Liver (tissue), 9 donors: ENCODE results near the gene RBMX. TPM values are rescaled to one million over a fixed set of nuclear protein-coding genes. Genes with fewer than 3 reads are reported as not detected.

ENCODE experiments used
- DNase-seq: peaks from one replicate; pipeline ENCODE4 v3.0.0-alpha.2; 2017; ENCODE audit warnings: low spot score
- H3K27ac ChIP-seq, 2 donors: one replicate each; pipeline ENCODE4 v1.7.0; 2013; ENCODE audit warnings: inconsistent platforms in 2 of 2, low read length in 2 of 2, control low read depth in 1 of 2, low read depth in 1 of 2, mild to moderate bottlenecking in 1 of 2
- H3K27me3 ChIP-seq, 4 donors: one replicate each; pipeline versions ENCODE4 v1.6.1 to v1.7.0; 2013; ENCODE audit warnings: low read length in 3 of 4, inconsistent platforms in 1 of 4, mild to moderate bottlenecking in 1 of 4, moderate library complexity in 1 of 4; ENCODE audit not compliant: control insufficient read depth in 4 of 4, insufficient read depth in 4 of 4
- H3K36me3 ChIP-seq, 4 donors: one replicate each; pipeline versions ENCODE4 v1.6.1 to v1.7.0; 2013; ENCODE audit warnings: low read length in 3 of 4, mild to moderate bottlenecking in 3 of 4, low read depth in 1 of 4, moderate library complexity in 1 of 4; ENCODE audit not compliant: control insufficient read depth in 4 of 4, insufficient read depth in 3 of 4
- H3K4me1 ChIP-seq, 4 donors: one replicate each; pipeline versions ENCODE4 v1.6.1 to v1.7.0; 2013; ENCODE audit warnings: low read length in 3 of 4, mild to moderate bottlenecking in 3 of 4, moderate library complexity in 1 of 4; ENCODE audit not compliant: control insufficient read depth in 4 of 4, insufficient read depth in 4 of 4
- H3K4me3 ChIP-seq, 3 donors: one replicate each; pipeline versions ENCODE4 v1.6.1 to v1.7.0; 2013; ENCODE audit warnings: low read length in 3 of 3, control low read depth in 1 of 3, low read depth in 1 of 3, mild to moderate bottlenecking in 1 of 3
- H3K9ac ChIP-seq, 2 donors: one replicate each; pipeline ENCODE4 v1.7.0; 2013; ENCODE audit warnings: low read length in 2 of 2, mild to moderate bottlenecking in 2 of 2, moderate library complexity in 2 of 2, control low read depth in 1 of 2, low read depth in 1 of 2
- H3K9me3 ChIP-seq, 4 donors: one replicate each; pipeline versions ENCODE4 v1.6.1 to v1.7.0; 2013; ENCODE audit warnings: low read length in 3 of 4; ENCODE audit not compliant: control insufficient read depth in 4 of 4
- EGR1 ChIP-seq, 2 donors: IDR thresholded peaks; 2 replicates each; pipeline ENCODE4 v1.6.1; 2016 to 2018; ENCODE audit warnings: antibody characterized with exemption in 2 of 2, low read depth in 2 of 2
- FOXA1 ChIP-seq: IDR thresholded peaks from 2 replicates; pipeline ENCODE4 v1.6.1; 2016; ENCODE audit warnings: antibody characterized with exemption
- FOXA2 ChIP-seq: IDR thresholded peaks from 2 replicates; pipeline ENCODE4 v1.6.1; 2016; ENCODE audit warnings: antibody characterized with exemption
- GABPA ChIP-seq, 2 donors: IDR thresholded peaks in 1 of 2; conservative IDR thresholded peaks in 1 of 2; 2 replicates each; pipeline ENCODE4 v1.6.1; 2016; ENCODE audit warnings: antibody characterized with exemption in 2 of 2, mild to moderate bottlenecking in 1 of 2, moderate library complexity in 1 of 2
- HNF4A ChIP-seq, 2 donors: conservative IDR thresholded peaks; 2 replicates each; pipeline ENCODE4 v1.6.1; 2016; ENCODE audit warnings: antibody characterized with exemption in 2 of 2, mild to moderate bottlenecking in 2 of 2
- HNF4G ChIP-seq: IDR thresholded peaks from 2 replicates; pipeline ENCODE4 v1.6.1; 2016; ENCODE audit warnings: antibody characterized with exemption
- JUND ChIP-seq, 2 donors: IDR thresholded peaks; 2 replicates each; pipeline ENCODE4 v1.6.1; 2016; ENCODE audit warnings: antibody characterized with exemption in 2 of 2
- NR2F2 ChIP-seq: IDR thresholded peaks from 2 replicates; pipeline ENCODE4 v1.6.1; 2016; ENCODE audit warnings: antibody characterized with exemption
- RAD21 ChIP-seq, 2 donors: IDR thresholded peaks; 2 replicates each; pipeline ENCODE4 v1.6.1; 2016; ENCODE audit warnings: antibody characterized with exemption in 2 of 2, mild to moderate bottlenecking in 2 of 2
- RXRA ChIP-seq, 2 donors: IDR thresholded peaks; 2 replicates each; pipeline ENCODE4 v1.6.1; 2017 to 2018; ENCODE audit warnings: antibody characterized with exemption in 2 of 2, mild to moderate bottlenecking in 1 of 2
- SP1 ChIP-seq: IDR thresholded peaks from 2 replicates; pipeline ENCODE4 v1.6.1; 2018; ENCODE audit warnings: antibody characterized with exemption, mild to moderate bottlenecking
- TAF1 ChIP-seq: conservative IDR thresholded peaks from 2 replicates; pipeline ENCODE4 v1.6.1; 2016; ENCODE audit warnings: antibody characterized with exemption, mild to moderate bottlenecking
- YY1 ChIP-seq: IDR thresholded peaks from 2 replicates; pipeline ENCODE4 v1.6.1; 2016; ENCODE audit warnings: antibody characterized with exemption, mild to moderate bottlenecking
- WGBS: extraction: QIAGEN DNeasy Blood & Tissue Kit; methylation state at CpG from one replicate; pipeline ENCODE4 v1.1.7; 2013; 5-methylcytosine and 5-hydroxymethylcytosine counted together
- polyA plus RNA-seq, 2 donors: library from polyadenylated mRNA; stranded (reverse) in 1 of 2; unstranded in 1 of 2; fragments of 200-250 nt in 1 of 2; fragments of >200 nt in 1 of 2; fragmentation: Nextera tagmentation in 1 of 2; extraction: Ambion mirVana in 1 of 2; gene quantifications; one replicate each; pipeline versions ENCODE4 v1.2.1 to v1.2.3, GENCODE V29; 2013 to 2015
- total RNA-seq, 2 donors: library from RNA; depleted of rRNA; stranded (reverse); fragments of >200 nt; gene quantifications; one replicate each; pipeline ENCODE4 v1.2.3, GENCODE V29; 2014
- TF ChIP-seq, protein P1 (sequence below): IDR thresholded peaks from 2 replicates; pipeline ENCODE4 v1.6.1; 2016; ENCODE audit warnings: antibody characterized with exemption, mild to moderate bottlenecking
- TF ChIP-seq, protein P2 (sequence below): IDR thresholded peaks from 2 replicates; pipeline ENCODE4 v1.6.1; 2016; ENCODE audit warnings: antibody characterized with exemption
- TF ChIP-seq, protein P3 (sequence below): fragments of 150-350 bp; IDR thresholded peaks from 2 replicates; pipeline ENCODE4 v1.5.1; 2017; ENCODE audit warnings: improper control_type of control experiment, low read depth, low read length; ENCODE audit not compliant: missing input control
- TF ChIP-seq, protein P4 (sequence below): IDR thresholded peaks from 2 replicates; pipeline ENCODE4 v1.6.1; 2016; ENCODE audit warnings: antibody characterized with exemption
- TF ChIP-seq, protein P5 (sequence below): IDR thresholded peaks from 2 replicates; pipeline ENCODE4 v1.6.1; 2016; ENCODE audit warnings: antibody characterized with exemption
- donor health status: healthy.
- donor health status: healthy.
- donor health status: healthy.
- donor health status: healthy.
- donor health status: healthy.

The RBMX gene
- total and polyA plus RNA-seq, 4 donors = 29.3 to 93.6 (median 63.2) TPM

DNA sequence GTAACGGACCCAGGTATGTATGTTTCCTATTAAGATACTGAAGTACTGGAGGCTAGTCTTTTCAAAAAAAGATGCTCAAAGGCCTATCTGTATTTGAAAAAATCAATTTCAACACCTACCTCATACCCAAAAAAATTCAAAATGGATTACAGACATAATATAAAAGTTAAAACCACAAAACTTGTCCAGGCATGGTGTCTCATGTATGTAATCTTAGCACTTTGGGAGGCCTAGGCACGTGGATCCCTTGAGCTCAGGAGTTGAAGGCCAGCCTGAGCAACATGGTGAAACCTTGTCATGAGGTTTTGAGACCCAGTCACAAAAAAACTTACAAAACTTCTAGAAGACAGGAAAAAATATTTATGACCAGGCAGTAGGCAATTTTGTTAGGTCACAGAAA is 16.7 kb downstream of the RBMX start:
- TF ChIP-seq RXRA (IDR thresholded peaks at IDR 0.05) (no peak), YY1 (no peak), HNF4G (no peak), GABPA (IDR thresholded peaks at IDR 0.05 in 1 of 2, conservative IDR thresholded peaks at IDR 0.05 in 1 of 2) (no peak), FOXA2 (no peak), JUND (IDR thresholded peaks at IDR 0.05) (no peak), EGR1 (IDR thresholded peaks at IDR 0.05; ENCODE audit: low read depth in 2 of 2) (no peak), FOXA1 (no peak), SP1 (no peak), NR2F2 (no peak), RAD21 (IDR thresholded peaks at IDR 0.05) (no peak), TAF1 (no peak), HNF4A (conservative IDR thresholded peaks at IDR 0.05) (no peak)
- TF ChIP-seq, protein P1, sequence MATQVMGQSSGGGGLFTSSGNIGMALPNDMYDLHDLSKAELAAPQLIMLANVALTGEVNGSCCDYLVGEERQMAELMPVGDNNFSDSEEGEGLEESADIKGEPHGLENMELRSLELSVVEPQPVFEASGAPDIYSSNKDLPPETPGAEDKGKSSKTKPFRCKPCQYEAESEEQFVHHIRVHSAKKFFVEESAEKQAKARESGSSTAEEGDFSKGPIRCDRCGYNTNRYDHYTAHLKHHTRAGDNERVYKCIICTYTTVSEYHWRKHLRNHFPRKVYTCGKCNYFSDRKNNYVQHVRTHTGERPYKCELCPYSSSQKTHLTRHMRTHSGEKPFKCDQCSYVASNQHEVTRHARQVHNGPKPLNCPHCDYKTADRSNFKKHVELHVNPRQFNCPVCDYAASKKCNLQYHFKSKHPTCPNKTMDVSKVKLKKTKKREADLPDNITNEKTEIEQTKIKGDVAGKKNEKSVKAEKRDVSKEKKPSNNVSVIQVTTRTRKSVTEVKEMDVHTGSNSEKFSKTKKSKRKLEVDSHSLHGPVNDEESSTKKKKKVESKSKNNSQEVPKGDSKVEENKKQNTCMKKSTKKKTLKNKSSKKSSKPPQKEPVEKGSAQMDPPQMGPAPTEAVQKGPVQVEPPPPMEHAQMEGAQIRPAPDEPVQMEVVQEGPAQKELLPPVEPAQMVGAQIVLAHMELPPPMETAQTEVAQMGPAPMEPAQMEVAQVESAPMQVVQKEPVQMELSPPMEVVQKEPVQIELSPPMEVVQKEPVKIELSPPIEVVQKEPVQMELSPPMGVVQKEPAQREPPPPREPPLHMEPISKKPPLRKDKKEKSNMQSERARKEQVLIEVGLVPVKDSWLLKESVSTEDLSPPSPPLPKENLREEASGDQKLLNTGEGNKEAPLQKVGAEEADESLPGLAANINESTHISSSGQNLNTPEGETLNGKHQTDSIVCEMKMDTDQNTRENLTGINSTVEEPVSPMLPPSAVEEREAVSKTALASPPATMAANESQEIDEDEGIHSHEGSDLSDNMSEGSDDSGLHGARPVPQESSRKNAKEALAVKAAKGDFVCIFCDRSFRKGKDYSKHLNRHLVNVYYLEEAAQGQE = no peak
- TF ChIP-seq, protein P2, sequence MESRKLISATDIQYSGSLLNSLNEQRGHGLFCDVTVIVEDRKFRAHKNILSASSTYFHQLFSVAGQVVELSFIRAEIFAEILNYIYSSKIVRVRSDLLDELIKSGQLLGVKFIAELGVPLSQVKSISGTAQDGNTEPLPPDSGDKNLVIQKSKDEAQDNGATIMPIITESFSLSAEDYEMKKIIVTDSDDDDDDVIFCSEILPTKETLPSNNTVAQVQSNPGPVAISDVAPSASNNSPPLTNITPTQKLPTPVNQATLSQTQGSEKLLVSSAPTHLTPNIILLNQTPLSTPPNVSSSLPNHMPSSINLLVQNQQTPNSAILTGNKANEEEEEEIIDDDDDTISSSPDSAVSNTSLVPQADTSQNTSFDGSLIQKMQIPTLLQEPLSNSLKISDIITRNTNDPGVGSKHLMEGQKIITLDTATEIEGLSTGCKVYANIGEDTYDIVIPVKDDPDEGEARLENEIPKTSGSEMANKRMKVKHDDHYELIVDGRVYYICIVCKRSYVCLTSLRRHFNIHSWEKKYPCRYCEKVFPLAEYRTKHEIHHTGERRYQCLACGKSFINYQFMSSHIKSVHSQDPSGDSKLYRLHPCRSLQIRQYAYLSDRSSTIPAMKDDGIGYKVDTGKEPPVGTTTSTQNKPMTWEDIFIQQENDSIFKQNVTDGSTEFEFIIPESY = no peak
- TF ChIP-seq, protein P3, sequence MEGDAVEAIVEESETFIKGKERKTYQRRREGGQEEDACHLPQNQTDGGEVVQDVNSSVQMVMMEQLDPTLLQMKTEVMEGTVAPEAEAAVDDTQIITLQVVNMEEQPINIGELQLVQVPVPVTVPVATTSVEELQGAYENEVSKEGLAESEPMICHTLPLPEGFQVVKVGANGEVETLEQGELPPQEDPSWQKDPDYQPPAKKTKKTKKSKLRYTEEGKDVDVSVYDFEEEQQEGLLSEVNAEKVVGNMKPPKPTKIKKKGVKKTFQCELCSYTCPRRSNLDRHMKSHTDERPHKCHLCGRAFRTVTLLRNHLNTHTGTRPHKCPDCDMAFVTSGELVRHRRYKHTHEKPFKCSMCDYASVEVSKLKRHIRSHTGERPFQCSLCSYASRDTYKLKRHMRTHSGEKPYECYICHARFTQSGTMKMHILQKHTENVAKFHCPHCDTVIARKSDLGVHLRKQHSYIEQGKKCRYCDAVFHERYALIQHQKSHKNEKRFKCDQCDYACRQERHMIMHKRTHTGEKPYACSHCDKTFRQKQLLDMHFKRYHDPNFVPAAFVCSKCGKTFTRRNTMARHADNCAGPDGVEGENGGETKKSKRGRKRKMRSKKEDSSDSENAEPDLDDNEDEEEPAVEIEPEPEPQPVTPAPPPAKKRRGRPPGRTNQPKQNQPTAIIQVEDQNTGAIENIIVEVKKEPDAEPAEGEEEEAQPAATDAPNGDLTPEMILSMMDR = no peak
- TF ChIP-seq, protein P4, sequence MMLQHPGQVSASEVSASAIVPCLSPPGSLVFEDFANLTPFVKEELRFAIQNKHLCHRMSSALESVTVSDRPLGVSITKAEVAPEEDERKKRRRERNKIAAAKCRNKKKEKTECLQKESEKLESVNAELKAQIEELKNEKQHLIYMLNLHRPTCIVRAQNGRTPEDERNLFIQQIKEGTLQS = no peak
- TF ChIP-seq, protein P5, sequence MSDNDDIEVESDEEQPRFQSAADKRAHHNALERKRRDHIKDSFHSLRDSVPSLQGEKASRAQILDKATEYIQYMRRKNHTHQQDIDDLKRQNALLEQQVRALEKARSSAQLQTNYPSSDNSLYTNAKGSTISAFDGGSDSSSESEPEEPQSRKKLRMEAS = no peak
- Histone ChIP-seq H3K9me3 (no peaks in the 10 kb centered on the region), H3K36me3 (peaks cover 5 to 18% (median 6%) of the 10 kb centered on the region in 4 donors), H3K4me3 (no peak overlapping the region), H3K9ac (no peak overlapping the region), H3K4me1 (no peaks in the 10 kb centered on the region), H3K27ac (no peak overlapping the region), H3K27me3 (no peaks in the 10 kb centered on the region)
- 98% methylated on average over 2 of the region's 2 CpGs for WGBS
- no peak for DNase-seq
